B cell (primary cell): Measurements from ENCODE around the gene MRPL17. TPM values are rescaled to one million over a fixed set of nuclear protein-coding genes. Genes with fewer than 3 reads are reported as not detected.

ENCODE experiments used
- ATAC-seq: fragments of 200-7000 bp; cut with Tn5 transposase; one replicate; pipeline ENCODE4 v1.10.0; 2021; ENCODE audit warnings: low read depth, mild to moderate bottlenecking, moderate number of reproducible peaks, moderate library complexity
- CTCF ChIA-PET: fragments of 350-600 bp; sonication (Branson Sonifier 250); formaldehyde crosslinking; loops from one replicate; lab custom pipeline; 2021; ENCODE audit warnings: antibody characterized with exemption, inconsistent platforms; lab: Charles Lee
- POLR2A ChIA-PET: fragments of 350-600 bp; sonication (Branson Sonifier 250); formaldehyde crosslinking; loops from one replicate; lab custom pipeline; 2021; ENCODE audit warnings: antibody characterized with exemption; lab: Charles Lee
- DNase-seq: peaks from one replicate; pipeline ENCODE4 v3.0.0; 2013
- H2AFZ ChIP-seq: 2 replicates; pipeline ENCODE4 v1.6.1; 2012; ENCODE audit warnings: mild to moderate bottlenecking, low read depth, low read length; ENCODE audit not compliant: insufficient read depth, poor library complexity, severe bottlenecking
- H3K27ac ChIP-seq, 2 donors: 1 replicate in 1 of 2; 2 replicates in 1 of 2; pipeline ENCODE4 v1.5.1; 2012 to 2013; ENCODE audit warnings: low read length in 2 of 2, mild to moderate bottlenecking in 2 of 2, moderate library complexity in 1 of 2
- H3K27me3 ChIP-seq, 4 experiments: fragments of 200-600 bp in 1 of 4; sonication (generic) in 1 of 4; replicated peaks in 1 of 4; 1 replicate in 2 of 4; 2 replicates in 2 of 4; pipeline versions ENCODE4 v1.6.1 to v1.7.0; 2013 to 2016; ENCODE audit warnings: low read length in 3 of 4, mild to moderate bottlenecking in 2 of 4, mixed read lengths in 1 of 4, moderate library complexity in 1 of 4; ENCODE audit not compliant: insufficient read depth in 4 of 4, control insufficient read depth in 3 of 4; ENCODE audit errors: control extremely low read depth in 1 of 4
- H3K36me3 ChIP-seq, 2 experiments: replicated peaks in 1 of 2; 1 replicate in 1 of 2; 2 replicates in 1 of 2; pipeline versions ENCODE4 v1.6.1 to v1.7.1; 2013; ENCODE audit warnings: low read length in 1 of 2; ENCODE audit not compliant: insufficient read depth in 2 of 2, control insufficient read depth in 1 of 2; ENCODE audit errors: control extremely low read depth in 1 of 2, extremely low read depth in 1 of 2
- H3K4me1 ChIP-seq, 2 donors: fragments of 200-600 bp in 1 of 2; sonication (generic) in 1 of 2; 1 replicate in 1 of 2; 2 replicates in 1 of 2; pipeline versions ENCODE4 v1.5.1 to v1.6.1; 2013 to 2017; ENCODE audit warnings: low read length in 2 of 2; ENCODE audit not compliant: control insufficient read depth in 2 of 2, insufficient read depth in 2 of 2
- H3K4me2 ChIP-seq: replicated peaks from 2 replicates; pipeline ENCODE3; 2012; ENCODE audit warnings: mild to moderate bottlenecking, low read depth, low read length; ENCODE audit not compliant: poor library complexity, severe bottlenecking
- H3K4me3 ChIP-seq, 5 experiments: fragments of 200-600 bp in 1 of 5; sonication (generic) in 1 of 5; 1 replicate in 3 of 5; 2 replicates in 2 of 5; pipeline versions ENCODE4 v1.5.1 to v1.7.0; 2011 to 2016; ENCODE audit warnings: low read length in 4 of 5, mild to moderate bottlenecking in 4 of 5, low read depth in 2 of 5, control low read depth in 1 of 5, moderate library complexity in 1 of 5; ENCODE audit not compliant: insufficient read depth in 1 of 5; ENCODE audit errors: control extremely low read depth in 1 of 5, extremely low read depth in 1 of 5
- H3K79me2 ChIP-seq: fragments of 200-600 bp; sonication (generic); one replicate; pipeline ENCODE4 v1.6.0; 2016; ENCODE audit warnings: low read length; ENCODE audit not compliant: control insufficient read depth, insufficient read depth
- H3K9ac ChIP-seq: fragments of 200-600 bp; sonication (generic); 2 replicates; pipeline ENCODE4 v1.6.1; 2017; ENCODE audit warnings: mild to moderate bottlenecking, low read length, moderate library complexity
- H3K9me3 ChIP-seq, 3 donors: one replicate each; pipeline versions ENCODE4 v1.6.1 to v1.7.1; 2013; ENCODE audit warnings: low read length in 2 of 3; ENCODE audit not compliant: control insufficient read depth in 2 of 3, insufficient read depth in 1 of 3; ENCODE audit errors: control extremely low read depth in 1 of 3
- H4K20me1 ChIP-seq: 2 replicates; pipeline ENCODE4 v1.6.0; 2012; ENCODE audit warnings: mild to moderate bottlenecking, low read length; ENCODE audit not compliant: insufficient read depth, control insufficient read depth, poor library complexity, severe bottlenecking
- H3K27ac Mint-ChIP-seq: one replicate; pipeline ENCODE4 v1.8.0; 2021; ENCODE audit warnings: mixed read lengths
- H3K27me3 Mint-ChIP-seq: one replicate; pipeline ENCODE4 v1.8.0; 2021; ENCODE audit warnings: mixed read lengths
- H3K4me1 Mint-ChIP-seq: one replicate; pipeline ENCODE4 v1.8.0; 2021; ENCODE audit warnings: mixed read lengths
- H3K4me3 Mint-ChIP-seq: one replicate; pipeline ENCODE4 v1.8.0; 2021; ENCODE audit warnings: mixed read lengths
- H3K9me3 Mint-ChIP-seq: one replicate; pipeline ENCODE4 v1.8.0; 2022; ENCODE audit warnings: mixed read lengths; ENCODE audit not compliant: insufficient read depth
- EZH2 ChIP-seq: IDR thresholded peaks from 2 replicates; pipeline ENCODE4 v1.6.1; 2012; ENCODE audit warnings: borderline replicate concordance, low read depth, mild to moderate bottlenecking, moderate library complexity, low read length; ENCODE audit not compliant: insufficient read depth, poor library complexity, severe bottlenecking
- WGBS: methylation state at CpG from one replicate; pipeline ENCODE4 v1.1.5; 2013; ENCODE audit warnings: missing lambda C conversion rate; ENCODE audit not compliant: insufficient coverage; 5-methylcytosine and 5-hydroxymethylcytosine counted together
- intact Hi-C: fragments of 100-400 bp; cut with micrococcal nuclease; formaldehyde crosslinking; loops from one replicate; pipeline ENCODE4 v1.10.0; 2022
- polyA plus RNA-seq: library from polyadenylated mRNA; depleted of rRNA; stranded (reverse); fragments of >200 nt; gene quantifications from 2 replicates; pipeline ENCODE4 v1.2.3, GENCODE V29; 2012
- total RNA-seq, 2 donors: library from RNA; stranded (reverse); fragments of 120-200 nt in 1 of 2; gene quantifications; 1 replicate in 1 of 2; 2 replicates in 1 of 2; pipeline versions ENCODE4 v1.2.3 to v1.2.4, GENCODE V29; 2013 to 2022
- TF ChIP-seq, protein P1 (sequence below): fragments of 200-600 bp; IDR thresholded peaks from one replicate; pipeline ENCODE4 v1.8.0; 2022; ENCODE audit warnings: antibody characterized with exemption, mild to moderate bottlenecking

Gene MRPL17
- total and polyA plus RNA-seq, 2 donors (not counting 1 experiment from before 2014, with no cell fraction given), result 9.9 to 18.2 TPM

DNA sequence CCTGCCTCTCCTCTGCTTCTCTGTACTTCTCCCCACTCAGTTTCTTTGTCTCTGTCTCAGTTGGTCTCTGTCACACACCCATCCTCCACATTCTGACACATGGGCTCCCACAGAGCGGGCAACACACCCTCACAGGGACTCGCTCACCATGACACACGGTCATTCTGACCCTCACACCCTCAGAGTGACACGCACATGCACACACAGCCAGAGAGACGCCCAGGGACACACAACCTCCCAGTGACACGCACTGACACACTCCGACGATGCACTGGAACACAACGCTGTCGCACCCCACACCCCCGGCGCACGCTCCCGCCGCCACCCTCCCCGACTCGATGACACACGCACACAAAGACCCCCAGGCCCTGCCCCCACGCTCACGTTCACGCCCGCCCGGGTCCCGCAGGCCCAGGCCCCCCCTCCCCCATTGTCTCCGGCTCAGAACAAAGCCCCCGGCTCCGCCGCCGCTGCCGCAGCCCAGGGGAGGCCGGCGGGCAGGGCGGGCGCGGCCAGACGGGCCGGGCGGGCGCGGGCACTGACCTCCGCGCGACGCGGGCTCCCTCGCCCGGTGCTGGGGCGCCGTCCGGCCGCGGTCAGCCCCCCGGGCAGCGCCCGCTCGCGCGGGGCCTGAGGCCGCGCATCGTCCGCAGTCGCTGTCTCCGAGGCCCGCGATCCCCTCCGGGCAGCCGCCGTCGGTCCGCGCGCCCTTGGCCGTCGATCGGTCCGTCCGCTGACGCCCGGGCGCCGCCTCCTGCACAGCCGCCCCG, 27.9 kb downstream of the MRPL17 start:
- H3K27me3 Mint-ChIP-seq, result peaks cover 13% of the 10 kb centered on the region
- H3K36me3 ChIP-seq, result no peaks in the 10 kb centered on the region
- H4K20me1 ChIP-seq, result no peaks in the 10 kb centered on the region
- H3K4me1 ChIP-seq, result peaks cover 10 to 12% of the 10 kb centered on the region in 2 donors
- peak overlapping the region in 2 of 5 experiments; percentile 32 for H3K4me3 ChIP-seq
- H3K79me2 ChIP-seq, result no peaks in the 10 kb centered on the region
- WGBS, result 9% methylated on average over 66 of the region's 84 CpGs
- ChIA-PET CTCF (interaction anchor here (2.5 kb wide), 1 partner anchor 43 kb away, joined by 6 read pairs; the partner anchor contains the start of gene TAF10), POLR2A (interaction anchor here (0.6 kb wide), 1 partner anchor 51 kb away, joined by 4 read pairs; no protein-coding TSS in a partner anchor)
- intact Hi-C loops, result no loop called here
- peak; percentile 42 for TF ChIP-seq EZH2
- TF ChIP-seq, protein P1, sequence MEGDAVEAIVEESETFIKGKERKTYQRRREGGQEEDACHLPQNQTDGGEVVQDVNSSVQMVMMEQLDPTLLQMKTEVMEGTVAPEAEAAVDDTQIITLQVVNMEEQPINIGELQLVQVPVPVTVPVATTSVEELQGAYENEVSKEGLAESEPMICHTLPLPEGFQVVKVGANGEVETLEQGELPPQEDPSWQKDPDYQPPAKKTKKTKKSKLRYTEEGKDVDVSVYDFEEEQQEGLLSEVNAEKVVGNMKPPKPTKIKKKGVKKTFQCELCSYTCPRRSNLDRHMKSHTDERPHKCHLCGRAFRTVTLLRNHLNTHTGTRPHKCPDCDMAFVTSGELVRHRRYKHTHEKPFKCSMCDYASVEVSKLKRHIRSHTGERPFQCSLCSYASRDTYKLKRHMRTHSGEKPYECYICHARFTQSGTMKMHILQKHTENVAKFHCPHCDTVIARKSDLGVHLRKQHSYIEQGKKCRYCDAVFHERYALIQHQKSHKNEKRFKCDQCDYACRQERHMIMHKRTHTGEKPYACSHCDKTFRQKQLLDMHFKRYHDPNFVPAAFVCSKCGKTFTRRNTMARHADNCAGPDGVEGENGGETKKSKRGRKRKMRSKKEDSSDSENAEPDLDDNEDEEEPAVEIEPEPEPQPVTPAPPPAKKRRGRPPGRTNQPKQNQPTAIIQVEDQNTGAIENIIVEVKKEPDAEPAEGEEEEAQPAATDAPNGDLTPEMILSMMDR, result no peak
- peaks cover 0 to 19% (median 12%) of the 10 kb centered on the region in 4 experiments for H3K27me3 ChIP-seq
- peak overlapping the region; percentile 66 for H2AFZ ChIP-seq
- peak overlapping the region; percentile 76 for H3K4me2 ChIP-seq
- no peak overlapping the region for H3K27ac Mint-ChIP-seq
- H3K9me3 ChIP-seq, result no peaks in the 10 kb centered on the region
- H3K4me1 Mint-ChIP-seq, result peaks cover 9% of the 10 kb centered on the region
- no peak overlapping the region for H3K27ac ChIP-seq
- ATAC-seq (peak; percentile 52), DNase-seq (peak; percentile 35)
- H3K9ac ChIP-seq, result peak overlapping the region; percentile 20
- no peaks in the 10 kb centered on the region for H3K9me3 Mint-ChIP-seq
- H3K4me3 Mint-ChIP-seq, result no peak overlapping the region
